Measurements from ENCODE around the gene KATNA1. TPM values are rescaled to one million over a fixed set of nuclear protein-coding genes. Genes with fewer than 3 reads are reported as not detected.

Gene KATNA1
- total and polyA plus RNA-seq, 9 of the 15 experiments (the other 6 are each of a cell fraction or from before 2014, with no cell fraction given), result 22.5 to 76.9 (median 45.0) TPM

DNA sequence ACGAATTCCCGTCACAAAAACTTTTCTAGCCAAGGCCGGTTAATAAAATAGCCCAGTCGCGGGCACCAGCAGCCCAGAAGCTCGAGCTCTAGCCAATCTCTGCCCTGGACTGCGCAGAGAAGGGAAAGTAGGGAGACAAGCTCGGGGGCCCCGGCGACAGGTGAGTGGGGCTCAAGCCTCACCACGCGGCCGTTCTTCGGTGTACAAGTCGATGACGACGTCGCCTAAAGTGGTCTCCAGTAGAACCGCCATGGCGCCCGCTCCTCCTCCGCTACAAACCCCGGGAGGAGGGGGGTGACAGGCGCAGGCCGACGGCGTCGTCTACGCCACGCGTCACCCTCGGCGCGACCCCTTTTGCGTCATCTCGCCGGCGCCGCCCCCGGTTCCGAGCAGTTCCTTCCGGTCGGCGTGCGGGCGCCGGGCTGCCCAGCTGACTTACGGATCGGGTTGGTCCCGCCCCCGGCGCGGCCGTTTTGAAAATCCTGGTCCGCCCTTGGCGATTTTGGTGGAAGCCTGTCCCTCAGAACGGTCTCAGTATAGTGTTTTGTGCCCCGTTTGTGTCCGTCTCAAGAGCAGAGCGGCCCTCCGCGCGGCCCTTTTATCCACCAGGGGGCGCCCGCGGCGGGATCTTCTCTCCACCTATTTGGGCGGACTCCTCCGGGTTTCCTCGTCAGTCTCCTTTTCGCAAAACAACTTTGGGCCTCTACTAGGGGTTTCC, 102.6 kb downstream of the KATNA1 start, which contains the start of gene PPIL4 (continued):
- TF ChIP-seq ZNF436 (CRISPR knock-in tag; IDR thresholded peaks at IDR 0.05) (no peak), NR1H2 (CRISPR knock-in tag; IDR thresholded peaks at IDR 0.05) (0 out of 2 replicates have a peak, but pooled peaks have one; percentile 15), SMARCB1 (IDR thresholded peaks at IDR 0.05; ENCODE audit: insufficient read length, low read depth) (peak; percentile 34), HOXB6 (CRISPR knock-in tag; IDR thresholded peaks at IDR 0.05; ENCODE audit: borderline replicate concordance) (no peak), ZNF282 (CRISPR knock-in tag; IDR thresholded peaks at IDR 0.05) (no peak), NRF1 (conservative IDR thresholded peaks at IDR 0.05 in 1 of 2, IDR thresholded peaks at IDR 0.05 in 1 of 2) (peak; percentile 85 to 88), GATA2 (CRISPR knock-in tag; IDR thresholded peaks at IDR 0.05) (no peak; the same call in 1 of the 2 replicates), NEUROD1 (IDR thresholded peaks at IDR 0.05; ENCODE audit: borderline replicate concordance, low read depth, low read length, partially characterized antibody) (peak; percentile 13), TCFL5 (CRISPR knock-in tag; conservative IDR thresholded peaks at IDR 0.05) (no peak), MCM5 (IDR thresholded peaks at IDR 0.05; ENCODE audit: low read depth) (no peak), CBX1 (IDR thresholded peaks at IDR 0.05; ENCODE audit: low read depth) (peak; percentile 43; the same call in 1 of the 2 replicates), CHD7 (IDR thresholded peaks at IDR 0.05; ENCODE audit: low read depth, low read length) (no peak), HLTF (IDR thresholded peaks at IDR 0.05) (no peak)
- TF ChIP-seq, protein P1, sequence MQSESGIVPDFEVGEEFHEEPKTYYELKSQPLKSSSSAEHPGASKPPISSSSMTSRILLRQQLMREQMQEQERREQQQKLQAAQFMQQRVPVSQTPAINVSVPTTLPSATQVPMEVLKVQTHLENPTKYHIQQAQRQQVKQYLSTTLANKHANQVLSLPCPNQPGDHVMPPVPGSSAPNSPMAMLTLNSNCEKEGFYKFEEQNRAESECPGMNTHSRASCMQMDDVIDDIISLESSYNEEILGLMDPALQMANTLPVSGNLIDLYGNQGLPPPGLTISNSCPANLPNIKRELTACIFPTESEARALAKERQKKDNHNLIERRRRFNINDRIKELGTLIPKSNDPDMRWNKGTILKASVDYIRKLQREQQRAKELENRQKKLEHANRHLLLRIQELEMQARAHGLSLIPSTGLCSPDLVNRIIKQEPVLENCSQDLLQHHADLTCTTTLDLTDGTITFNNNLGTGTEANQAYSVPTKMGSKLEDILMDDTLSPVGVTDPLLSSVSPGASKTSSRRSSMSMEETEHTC (IDR thresholded peaks at IDR 0.05), result 0 out of 2 replicates have a peak, but pooled peaks have one; percentile 27
- TF ChIP-seq, protein P2, sequence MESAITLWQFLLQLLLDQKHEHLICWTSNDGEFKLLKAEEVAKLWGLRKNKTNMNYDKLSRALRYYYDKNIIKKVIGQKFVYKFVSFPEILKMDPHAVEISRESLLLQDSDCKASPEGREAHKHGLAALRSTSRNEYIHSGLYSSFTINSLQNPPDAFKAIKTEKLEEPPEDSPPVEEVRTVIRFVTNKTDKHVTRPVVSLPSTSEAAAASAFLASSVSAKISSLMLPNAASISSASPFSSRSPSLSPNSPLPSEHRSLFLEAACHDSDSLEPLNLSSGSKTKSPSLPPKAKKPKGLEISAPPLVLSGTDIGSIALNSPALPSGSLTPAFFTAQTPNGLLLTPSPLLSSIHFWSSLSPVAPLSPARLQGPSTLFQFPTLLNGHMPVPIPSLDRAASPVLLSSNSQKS (CRISPR knock-in tag; IDR thresholded peaks at IDR 0.05), result no peak
